Natural killer cell (primary cell): ENCODE data around the gene ZCCHC10. TPM values are rescaled to one million over a fixed set of nuclear protein-coding genes. Genes with fewer than 3 reads are reported as not detected.

ENCODE experiments used
- ATAC-seq, 3 donors: fragments of 150-1000 bp in 2 of 3; fragments of 200-7000 bp in 1 of 3; cut with Tn5 transposase; 1 replicate in 1 of 3; 2 replicates in 2 of 3; pipeline ENCODE4 v1.10.0; 2021; ENCODE audit warnings: mild to moderate bottlenecking in 2 of 3, moderate library complexity in 2 of 3
- DNase-seq, 2 donors: peaks; one replicate each; pipeline versions ENCODE4 v3.0.0 to v3.0.0-alpha.2; 2013 to 2021; ENCODE audit warnings: mixed read lengths in 1 of 2
- H3K27ac ChIP-seq: one replicate; pipeline ENCODE4 v1.5.1; 2013; ENCODE audit warnings: mild to moderate bottlenecking, low read length
- H3K27me3 ChIP-seq: one replicate; pipeline ENCODE4 v1.6.1; 2013; ENCODE audit warnings: low read length; ENCODE audit not compliant: control insufficient read depth, insufficient read depth
- H3K36me3 ChIP-seq: one replicate; pipeline ENCODE4 v1.6.1; 2013; ENCODE audit warnings: low read length; ENCODE audit not compliant: control insufficient read depth, insufficient read depth
- H3K4me1 ChIP-seq: one replicate; pipeline ENCODE4 v1.6.1; 2013; ENCODE audit warnings: low read length; ENCODE audit not compliant: control insufficient read depth, insufficient read depth
- H3K4me3 ChIP-seq: one replicate; pipeline ENCODE4 v1.5.1; 2013; ENCODE audit warnings: low read length
- H3K9me3 ChIP-seq: one replicate; pipeline ENCODE4 v1.6.1; 2013; ENCODE audit warnings: low read length; ENCODE audit not compliant: control insufficient read depth, insufficient read depth
- H3K27ac Mint-ChIP-seq, 2 donors: one replicate each; pipeline ENCODE4 v1.8.0; 2022; ENCODE audit warnings: mild to moderate bottlenecking in 2 of 2, mixed read lengths in 2 of 2, moderate library complexity in 1 of 2
- H3K27me3 Mint-ChIP-seq, 2 donors: one replicate each; pipeline ENCODE4 v1.8.0; 2022; ENCODE audit warnings: low read depth in 2 of 2, mixed read lengths in 2 of 2
- H3K36me3 Mint-ChIP-seq: one replicate; pipeline ENCODE4 v1.8.0; 2022; ENCODE audit warnings: mixed read lengths
- H3K4me1 Mint-ChIP-seq, 2 donors: one replicate each; pipeline ENCODE4 v1.8.0; 2022; ENCODE audit warnings: mixed read lengths in 2 of 2
- H3K4me3 Mint-ChIP-seq: one replicate; pipeline ENCODE4 v1.8.0; 2022; ENCODE audit warnings: mild to moderate bottlenecking, moderate library complexity, mixed read lengths
- H3K9me3 Mint-ChIP-seq, 2 donors: one replicate each; pipeline ENCODE4 v1.8.0; 2022; ENCODE audit warnings: mixed read lengths in 2 of 2
- WGBS: methylation state at CpG from one replicate; pipeline ENCODE4 v1.1.7; 2013; ENCODE audit warnings: missing lambda C conversion rate; ENCODE audit not compliant: insufficient coverage; 5-methylcytosine and 5-hydroxymethylcytosine counted together
- intact Hi-C: fragments of 100-400 bp; cut with micrococcal nuclease; formaldehyde crosslinking; loops from one replicate; pipeline ENCODE4 v1.14.2; 2022
- total RNA-seq, 4 donors: library from RNA; stranded (reverse); fragments of 120-200 nt in 1 of 4; gene quantifications; one replicate each; pipeline versions ENCODE4 v1.2.3 to v1.2.4, GENCODE V29; 2013 to 2022
- TF ChIP-seq, protein P1 (sequence below): fragments of 200-600 bp; IDR thresholded peaks from one replicate; pipeline ENCODE4 v1.8.0; 2022; ENCODE audit warnings: antibody characterized with exemption

Gene ZCCHC10
- total RNA-seq, 3 donors from 2014 or later (not counting 1 experiment from before 2014, with no cell fraction given): 18.4 to 20.5 (median 20.4) TPM

DNA sequence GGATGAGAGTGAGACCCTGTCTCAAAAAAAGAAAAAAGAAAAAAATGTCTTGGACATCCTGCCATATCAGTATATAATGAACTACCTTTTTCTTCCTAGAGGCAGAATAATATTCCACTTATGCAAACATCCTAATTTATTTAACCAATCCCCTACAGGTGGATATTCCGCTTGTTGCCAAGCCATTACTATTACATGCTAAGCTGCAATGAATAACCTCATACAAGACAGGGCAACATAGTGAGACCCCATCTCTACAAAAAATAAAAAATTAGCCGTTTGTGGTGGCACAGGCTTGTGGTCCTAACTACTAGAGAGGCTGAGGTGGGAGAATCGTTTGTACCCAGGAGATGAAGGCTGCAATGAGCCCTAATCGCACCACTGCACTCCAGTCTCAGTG, 61.2 kb downstream of the ZCCHC10 start:
- Mint-ChIP-seq H3K36me3 (no peaks in the 10 kb centered on the region), H3K27ac (peak overlapping the region; percentile 90 to 93), H3K4me3 (no peak overlapping the region), H3K27me3 (no peaks in the 10 kb centered on the region), H3K4me1 (peaks cover 21 to 23% of the 10 kb centered on the region in 2 donors), H3K9me3 (no peaks in the 10 kb centered on the region)
- peaks cover 13% of the 10 kb centered on the region for H3K4me1 ChIP-seq
- H3K27me3 ChIP-seq: no peaks in the 10 kb centered on the region
- 86% methylated on average over 3 of the region's 4 CpGs for WGBS
- ATAC-seq: no peak
- no peak for DNase-seq
- H3K4me3 ChIP-seq: no peak overlapping the region
- H3K27ac ChIP-seq: no peak overlapping the region
- TF ChIP-seq, protein P1, sequence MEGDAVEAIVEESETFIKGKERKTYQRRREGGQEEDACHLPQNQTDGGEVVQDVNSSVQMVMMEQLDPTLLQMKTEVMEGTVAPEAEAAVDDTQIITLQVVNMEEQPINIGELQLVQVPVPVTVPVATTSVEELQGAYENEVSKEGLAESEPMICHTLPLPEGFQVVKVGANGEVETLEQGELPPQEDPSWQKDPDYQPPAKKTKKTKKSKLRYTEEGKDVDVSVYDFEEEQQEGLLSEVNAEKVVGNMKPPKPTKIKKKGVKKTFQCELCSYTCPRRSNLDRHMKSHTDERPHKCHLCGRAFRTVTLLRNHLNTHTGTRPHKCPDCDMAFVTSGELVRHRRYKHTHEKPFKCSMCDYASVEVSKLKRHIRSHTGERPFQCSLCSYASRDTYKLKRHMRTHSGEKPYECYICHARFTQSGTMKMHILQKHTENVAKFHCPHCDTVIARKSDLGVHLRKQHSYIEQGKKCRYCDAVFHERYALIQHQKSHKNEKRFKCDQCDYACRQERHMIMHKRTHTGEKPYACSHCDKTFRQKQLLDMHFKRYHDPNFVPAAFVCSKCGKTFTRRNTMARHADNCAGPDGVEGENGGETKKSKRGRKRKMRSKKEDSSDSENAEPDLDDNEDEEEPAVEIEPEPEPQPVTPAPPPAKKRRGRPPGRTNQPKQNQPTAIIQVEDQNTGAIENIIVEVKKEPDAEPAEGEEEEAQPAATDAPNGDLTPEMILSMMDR: no peak
- intact Hi-C loops: no loop called here
- H3K9me3 ChIP-seq: no peaks in the 10 kb centered on the region
- no peaks in the 10 kb centered on the region for H3K36me3 ChIP-seq

DNA sequence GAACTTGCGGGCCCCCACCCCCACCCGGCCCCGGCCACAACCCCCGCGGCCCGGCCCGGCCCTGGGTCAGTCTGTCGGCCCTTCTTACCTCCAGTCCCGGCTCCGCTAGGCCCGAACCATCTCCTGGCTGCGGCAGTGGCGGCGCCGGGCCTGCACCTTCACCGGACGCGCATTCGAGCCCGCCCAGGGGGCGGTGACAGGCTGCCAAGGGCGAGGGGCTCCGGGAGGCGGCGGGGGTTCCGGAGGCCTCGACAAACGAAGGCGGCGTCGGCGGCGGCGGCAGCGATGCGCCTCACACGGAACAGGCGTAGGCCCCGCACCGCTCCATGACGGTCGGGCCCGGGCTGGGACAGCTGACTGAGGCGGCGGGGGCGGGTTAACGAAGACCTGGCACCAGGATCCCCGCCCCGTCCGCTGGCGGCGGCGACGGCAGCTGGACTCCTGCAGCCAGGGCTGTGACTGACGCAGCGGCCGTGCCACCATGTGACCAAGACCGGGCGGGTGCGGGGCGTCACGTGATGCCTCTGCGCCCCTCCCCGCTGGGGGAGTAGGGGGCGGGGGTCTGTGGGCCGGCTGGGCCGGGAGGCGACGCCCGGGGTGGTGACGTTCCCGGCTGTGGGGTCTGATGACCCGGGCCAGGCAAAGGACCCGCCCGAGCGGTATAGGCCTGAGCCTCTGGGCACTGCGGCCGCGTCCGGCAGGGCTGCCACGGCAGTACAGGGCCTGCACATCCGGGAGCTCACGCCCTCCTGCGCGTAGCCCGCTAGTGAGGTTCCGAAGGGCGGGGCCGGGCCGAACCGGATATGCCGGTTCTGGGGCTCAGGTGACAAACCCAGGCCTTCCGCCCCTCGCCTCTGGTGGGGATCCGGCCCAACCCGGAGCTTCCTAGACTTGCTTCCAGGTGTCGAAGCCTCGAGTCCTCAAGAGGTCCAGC, 62.9 kb downstream of the ZCCHC10 start, which contains the start of gene AFF4:
AFF4 (minus strand) TSS at position 464 of the 934 bp plus-strand sequence. CDS start 26,445 bp downstream, outside the sequence.
- no peaks in the 10 kb centered on the region for H3K9me3 Mint-ChIP-seq
- H3K27ac Mint-ChIP-seq: peak within 1 kb of the TSS; percentile 90 to 93
- Histone ChIP-seq H3K4me3 (peak within 1 kb of the TSS; percentile 64), H3K9me3 (no peaks in the 10 kb centered on the region), H3K4me1 (peaks cover 13% of the 10 kb centered on the region), H3K36me3 (no peaks in the 10 kb centered on the region), H3K27me3 (no peaks in the 10 kb centered on the region), H3K27ac (peak within 1 kb of the TSS; percentile 94)
- TF ChIP-seq, protein P1: no peak
- peak within 1 kb of the TSS; percentile 97 for H3K4me3 Mint-ChIP-seq
- H3K27me3 Mint-ChIP-seq: no peaks in the 10 kb centered on the region
- DNase-seq (peak; percentile 89 to 91), ATAC-seq (peak; percentile 85 to 94 (median 88))
- intact Hi-C loops: loop anchor here (1.0 kb wide), 2 partner anchors 63 to 88 kb away; partner anchors contain the start of gene ZCCHC10
- WGBS: under 1% methylated on average over 98 of the region's 98 CpGs
- peaks cover 31% of the 10 kb centered on the region in 2 donors for H3K4me1 Mint-ChIP-seq
- no peaks in the 10 kb centered on the region for H3K36me3 Mint-ChIP-seq

DNA sequence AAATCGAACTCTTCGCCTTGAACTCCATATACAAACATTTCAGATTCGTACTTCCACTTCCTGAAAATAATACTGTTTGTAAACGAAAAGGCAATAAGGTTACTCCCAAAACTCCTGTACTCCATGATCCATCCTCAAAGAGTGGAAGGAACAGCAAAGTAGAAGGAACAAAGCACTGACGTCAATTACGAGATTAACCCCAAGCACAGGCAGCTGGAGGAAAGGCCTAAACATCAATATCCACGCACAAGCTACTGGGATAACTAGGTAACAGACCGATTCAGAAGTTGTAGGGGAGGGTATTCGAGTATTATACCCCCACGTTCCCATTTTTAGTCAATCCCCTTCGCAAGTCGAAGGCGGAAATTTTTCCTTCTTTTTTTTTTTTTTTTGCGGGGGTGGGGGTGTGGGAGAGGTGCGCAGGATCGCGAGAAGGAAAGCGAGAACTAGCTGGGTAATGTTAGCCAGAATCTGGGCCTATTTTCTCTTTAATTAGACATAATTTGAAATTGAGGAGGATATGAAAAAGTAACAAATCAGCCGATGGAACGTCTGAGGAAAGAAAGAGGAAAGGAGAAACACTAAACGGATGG, 63.8 kb downstream of the ZCCHC10 start:
- Mint-ChIP-seq H3K4me1 (peaks cover 35 to 40% of the 10 kb centered on the region in 2 donors), H3K27me3 (no peaks in the 10 kb centered on the region), H3K27ac (peak overlapping the region; percentile 90 to 93), H3K4me3 (peak overlapping the region; percentile 97), H3K9me3 (no peaks in the 10 kb centered on the region), H3K36me3 (no peaks in the 10 kb centered on the region)
- H3K4me3 ChIP-seq: peak overlapping the region; percentile 64
- TF ChIP-seq, protein P1: no peak
- ATAC-seq (no peak), DNase-seq (peak in 1 of 2 donors; percentile 57)
- intact Hi-C loops: loop anchor here (1.0 kb wide), 2 partner anchors 64 to 89 kb away; partner anchors contain the start of gene ZCCHC10
- peaks cover 13% of the 10 kb centered on the region for H3K4me1 ChIP-seq
- WGBS: 3% methylated on average over 12 of the region's 21 CpGs
- no peaks in the 10 kb centered on the region for H3K27me3 ChIP-seq
- H3K27ac ChIP-seq: peak overlapping the region; percentile 94
- no peaks in the 10 kb centered on the region for H3K36me3 ChIP-seq
- H3K9me3 ChIP-seq: no peaks in the 10 kb centered on the region
